Measurements from ENCODE around the gene GRIA3. TPM values are rescaled to one million over a fixed set of nuclear protein-coding genes. Genes with fewer than 3 reads are reported as not detected.

GRIA3 gene
- total and polyA plus RNA-seq, 10 of the 15 experiments (the other 5 are each of a cell fraction or from before 2014, with no cell fraction given) = 0.45 to 4.3 (median 2.2) TPM

DNA sequence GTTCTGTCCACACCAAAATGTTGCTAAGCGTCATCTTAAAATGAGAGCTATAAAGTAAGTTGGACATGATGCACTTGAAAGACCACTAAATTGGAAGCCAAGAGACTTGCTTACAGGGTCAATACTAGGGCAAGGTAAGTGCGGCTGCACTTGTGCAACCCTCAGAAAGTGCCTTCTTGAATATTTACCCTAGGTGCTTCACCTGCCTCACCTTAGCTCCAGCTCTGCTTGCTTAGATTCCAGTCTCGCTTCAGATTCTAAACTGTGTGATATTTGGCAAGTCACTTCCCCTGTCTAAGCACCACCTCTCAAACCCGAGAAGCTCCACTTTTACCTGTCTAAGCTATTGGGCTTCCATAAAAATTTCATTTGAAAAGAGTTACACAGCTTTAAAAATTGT is 136.5 kb downstream of the GRIA3 start:
- no peaks in the 10 kb centered on the region for H3K27me3 ChIP-seq (replicated peaks in 1 of 2; ENCODE audit: control insufficient read depth in 2 of 2, insufficient read depth in 2 of 2, low read length in 1 of 2)
- H3K9me3 ChIP-seq (replicated peaks; ENCODE audit: control insufficient read depth, insufficient read depth, low read length) = no peaks in the 10 kb centered on the region; the same call in 2 of the 3 replicates
- H3K79me2 ChIP-seq (ENCODE audit: control insufficient read depth, insufficient read depth, low read length) = no peaks in the 10 kb centered on the region
- ATAC-seq = no peak
- RAD21 ChIA-PET (ENCODE audit: unreplicated experiment) = interaction anchor here (1.2 to 4.1 kb wide), 6 partner anchors 10 to 102 kb away, joined by 3 to 40 read pairs (median 5); no protein-coding TSS in a partner anchor
- DNase-seq (ENCODE audit: low read depth, low spot score) = no peak
- H3K36me3 ChIP-seq (ENCODE audit: control insufficient read depth in 2 of 2, insufficient read depth in 2 of 2, low read length in 1 of 2) = no peaks in the 10 kb centered on the region
- SMC1A ChIA-PET (ENCODE audit: uncharacterized antibody, unreplicated experiment) = interaction anchor here (0.7 to 6.6 kb wide), 16 partner anchors 10 to 102 kb away, joined by 3 to 72 read pairs (median 4); no protein-coding TSS in a partner anchor
- CTCF ChIA-PET = interaction anchor here (0.7 to 2.4 kb wide), 10 partner anchors 21 to 457 kb away, joined by 3 to 14 read pairs (median 4); no protein-coding TSS in a partner anchor
- FAIRE-seq = no peak
- no peak overlapping the region for H3K27ac ChIP-seq (ENCODE audit: control insufficient read depth, insufficient read depth)
- no peak overlapping the region for H3K4me2 ChIP-seq (ENCODE audit: control insufficient read depth, insufficient read depth)
- POLR2A ChIA-PET = interaction anchor here (0.6 to 1.3 kb wide), 5 partner anchors 10 to 163 kb away, joined by 3 to 4 read pairs (median 3); no protein-coding TSS in a partner anchor
- no peaks in the 10 kb centered on the region for H4K20me1 ChIP-seq (ENCODE audit: control insufficient read depth, insufficient read depth)
- 52% methylated on average over 4 of the region's 4 CpGs for WGBS (ENCODE audit: insufficient coverage, insufficient replicate concordance, low lambda C conversion rate, missing lambda C conversion rate)
- H3K4me3 ChIP-seq = no peak overlapping the region
- in situ Hi-C loops (cut with MboI) = no loop called here
- H3K9ac ChIP-seq (ENCODE audit: control insufficient read depth, insufficient read depth, low read length) = no peak overlapping the region
- no peak overlapping the region for H2AFZ ChIP-seq (ENCODE audit: control insufficient read depth, low read depth, low read length)
- TF ChIP-seq PAX5 (IDR thresholded peaks at IDR 0.05; ENCODE audit: borderline replicate concordance, low read depth, low read length) (no peak), SMC3 (IDR thresholded peaks at IDR 0.05; ENCODE audit: borderline replicate concordance, low read length) (no peak), BCL11A (IDR thresholded peaks at IDR 0.05; ENCODE audit: low read depth, low read length) (no peak), ASH2L (IDR thresholded peaks at IDR 0.05; ENCODE audit: borderline replicate concordance, low read depth) (no peak), USF2 (IDR thresholded peaks at IDR 0.05; ENCODE audit: borderline replicate concordance, low read depth, low read length) (no peak), SMARCA5 (IDR thresholded peaks at IDR 0.05) (no peak), NFYB (IDR thresholded peaks at IDR 0.05; ENCODE audit: insufficient read depth, low read depth, low read length) (no peak), BRCA1 (IDR thresholded peaks at IDR 0.05; ENCODE audit: low read depth, low read length) (no peak), JUND (IDR thresholded peaks at IDR 0.05; ENCODE audit: low read depth, low read length) (no peak), BHLHE40 (IDR thresholded peaks at IDR 0.05; ENCODE audit: borderline replicate concordance in 1 of 2, low read depth in 2 of 2, low read length in 1 of 2) (no peak), ZNF24 (IDR thresholded peaks at IDR 0.05) (no peak), GABPA (IDR thresholded peaks at IDR 0.05; ENCODE audit: low read depth) (no peak), REST (IDR thresholded peaks at IDR 0.05; ENCODE audit: low read depth, low read length) (no peak), RFX5 (IDR thresholded peaks at IDR 0.05; ENCODE audit: low read depth, low read length) (no peak), RUNX3 (IDR thresholded peaks at IDR 0.05; ENCODE audit: low read length) (no peak), RB1 (IDR thresholded peaks at IDR 0.05; ENCODE audit: borderline replicate concordance) (no peak), CBX5 (IDR thresholded peaks at IDR 0.05; ENCODE audit: low read depth) (no peak)
- H3K4me1 ChIP-seq (ENCODE audit: control insufficient read depth, insufficient read depth, low read length) = no peaks in the 10 kb centered on the region
- intact Hi-C loops (cut with micrococcal nuclease; ENCODE audit: unreplicated experiment) = no loop called here
- no TSS peak for BruUV-seq (replicated peaks)
